GM21390 (cell line): Measurements from ENCODE around the gene NFATC2IP.
"Not testable (repeated sequence)": the region's sequence is repeated elsewhere in the genome, so short reads cannot be mapped to it uniquely, and the experiment has no call there.

Experiments used
- ATAC-seq: cut with Tn5 transposase; IDR thresholded peaks from one replicate; pipeline ENCODE4 v1.9.1; 2021; ENCODE audit not compliant: unreplicated experiment

The NFATC2IP gene

DNA sequence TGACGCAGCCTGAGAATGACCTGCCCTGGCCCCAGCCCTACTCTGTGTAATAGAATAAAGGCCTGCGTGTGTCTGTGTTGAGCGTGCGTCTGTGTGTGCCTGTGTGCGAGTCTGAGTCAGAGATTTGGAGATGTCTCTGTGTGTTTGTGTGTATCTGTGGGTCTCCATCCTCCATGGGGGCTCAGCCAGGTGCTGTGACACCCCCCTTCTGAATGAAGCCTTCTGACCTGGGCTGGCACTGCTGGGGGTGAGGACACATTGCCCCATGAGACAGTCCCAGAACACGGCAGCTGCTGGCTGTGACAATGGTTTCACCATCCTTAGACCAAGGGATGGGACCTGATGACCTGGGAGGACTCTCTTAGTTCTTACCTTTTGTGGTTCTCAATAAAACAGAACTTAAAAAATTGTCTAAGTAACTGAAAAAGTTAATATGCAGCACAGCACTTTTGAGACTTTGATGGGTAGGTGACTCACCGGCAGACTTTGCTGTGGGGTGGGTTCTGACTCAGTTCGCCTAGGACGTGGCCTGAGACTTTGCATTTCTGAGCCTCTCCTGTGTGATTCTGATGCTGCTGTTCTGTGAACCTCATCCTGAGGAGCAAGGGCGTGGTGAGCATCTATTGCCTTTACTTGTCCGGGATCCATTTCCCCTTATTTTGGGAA lies 39.8 kb downstream of the NFATC2IP start:
- ATAC-seq = no peak

GRCh38 chr16:28991687-28992086 lies 41.0 kb downstream of the NFATC2IP start:
- ATAC-seq = no peak

DNA sequence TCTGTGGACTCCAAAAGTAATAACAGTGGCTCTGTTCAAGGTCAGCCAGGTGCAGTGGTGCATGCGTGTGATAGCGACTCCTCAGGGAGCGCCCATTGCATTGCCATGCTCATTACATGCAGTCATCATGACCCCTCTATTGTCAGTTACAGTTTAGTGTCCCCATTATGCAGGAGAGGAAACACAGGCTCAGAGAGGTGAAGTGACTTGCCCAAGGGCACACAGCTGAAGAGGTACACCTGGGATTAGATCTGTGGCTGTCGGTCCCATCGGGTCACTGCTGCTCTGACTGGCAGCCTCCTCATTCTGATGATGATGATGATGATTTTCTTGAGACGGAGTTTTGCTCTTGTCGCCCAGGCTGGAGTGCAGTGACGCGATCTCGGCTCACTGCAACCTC lies 41.8 kb downstream of the NFATC2IP start:
- no peak for ATAC-seq

GRCh38 chr16:28998837-28999236 lies 48.1 kb downstream of the NFATC2IP start:
- no peak for ATAC-seq

- ATAC-seq = no peak
Measured at GRCh38 chr16:28999577-28999976, 48.8 kb downstream of the NFATC2IP start.

DNA sequence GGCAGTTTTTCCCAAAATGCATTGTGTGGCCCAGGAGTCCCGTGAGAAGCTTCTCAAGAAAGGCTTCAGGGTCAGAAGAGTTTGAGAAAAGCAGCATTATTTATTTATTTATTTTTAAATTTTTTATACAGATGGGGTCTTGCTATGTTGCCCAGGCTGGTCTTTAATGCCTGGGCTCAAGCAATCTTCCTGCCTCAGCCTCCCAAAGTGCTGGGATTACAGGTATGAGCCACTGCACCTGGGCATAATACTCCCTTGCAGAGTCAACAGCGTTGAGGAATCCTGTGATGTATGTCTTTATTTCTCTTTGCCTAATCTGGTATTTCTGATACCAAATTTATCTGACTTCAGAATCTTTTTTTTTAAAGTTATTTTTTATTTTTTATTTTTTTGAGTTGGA lies 49.3 kb downstream of the NFATC2IP start:
- ATAC-seq = no peak

DNA sequence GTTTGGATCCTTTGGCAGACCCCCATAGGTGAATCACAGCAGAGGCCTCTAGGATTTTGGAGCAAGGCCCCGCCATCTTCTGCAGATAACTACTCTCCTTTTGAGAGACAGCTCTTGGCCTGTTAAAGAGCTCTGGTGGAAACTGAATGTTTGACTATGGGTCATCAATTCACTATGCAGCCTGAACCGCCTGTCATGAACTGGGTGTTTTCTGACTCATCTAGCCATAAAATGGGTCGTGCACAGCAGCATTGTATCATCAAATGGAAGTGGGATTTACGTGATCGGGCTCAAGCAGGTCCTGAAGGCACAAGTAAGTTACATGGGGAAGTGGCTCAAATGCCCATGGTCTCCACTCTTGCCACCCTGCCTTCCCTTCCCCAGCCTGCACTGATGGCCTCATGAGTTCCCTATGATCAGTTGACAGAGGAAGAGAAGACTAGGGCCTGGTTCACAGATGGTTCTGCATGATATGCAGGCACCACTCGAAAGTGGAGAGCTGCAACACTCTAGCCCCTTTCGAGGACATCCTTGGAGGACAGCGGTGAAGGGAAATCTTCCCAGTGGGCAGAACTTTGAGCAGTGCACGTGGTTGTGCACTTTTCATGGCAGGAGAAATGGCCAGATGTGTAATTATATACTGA lies 53.9 kb downstream of the NFATC2IP start:
- not testable (repeated sequence) for ATAC-seq

- no peak for ATAC-seq
Measured at GRCh38 chr16:29007730-29008593, 57.2 kb downstream of the NFATC2IP start.

DNA sequence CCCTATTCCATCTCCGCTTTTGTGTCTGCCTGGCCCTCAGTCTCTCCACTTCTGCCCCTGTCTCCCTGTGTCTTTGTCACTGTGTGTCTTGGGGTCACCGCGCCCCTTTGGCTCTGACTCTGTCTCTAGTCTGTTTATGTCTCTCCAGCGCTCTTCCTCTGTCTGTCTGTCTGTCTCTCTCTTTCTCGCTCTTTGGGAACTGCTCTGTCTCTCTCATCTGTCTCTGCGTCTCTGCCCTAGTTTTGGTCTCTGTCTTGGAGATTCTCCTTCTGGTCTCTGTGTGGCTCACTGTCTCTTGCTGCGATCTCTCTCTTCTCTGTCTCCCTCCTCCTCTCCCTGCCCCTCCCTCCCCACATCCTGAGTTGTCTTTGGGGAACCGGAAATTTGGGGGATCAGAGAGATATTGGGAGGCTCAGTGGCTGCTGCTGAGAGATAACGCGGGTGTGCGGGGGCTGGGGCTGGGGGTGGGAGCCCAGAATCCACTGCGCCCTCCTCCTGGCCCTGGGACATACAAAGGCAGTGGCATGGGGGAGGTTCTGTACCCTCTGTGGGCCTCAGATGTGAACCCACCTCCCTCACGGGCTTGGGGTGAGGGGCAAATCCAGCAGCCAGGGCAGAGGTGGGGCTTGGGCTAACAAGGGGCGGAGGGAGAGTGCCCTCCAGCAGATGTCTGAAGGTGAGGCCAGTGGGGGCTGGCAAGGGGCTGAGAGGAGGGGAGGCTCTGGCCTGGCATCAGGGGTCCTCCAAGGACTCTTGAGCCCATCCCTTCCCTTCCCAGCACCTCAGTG lies 58.5 kb downstream of the NFATC2IP start:
- ATAC-seq = no peak

- ATAC-seq = no peak
Measured at GRCh38 chr16:29009838-29010166, 59.1 kb downstream of the NFATC2IP start.

DNA sequence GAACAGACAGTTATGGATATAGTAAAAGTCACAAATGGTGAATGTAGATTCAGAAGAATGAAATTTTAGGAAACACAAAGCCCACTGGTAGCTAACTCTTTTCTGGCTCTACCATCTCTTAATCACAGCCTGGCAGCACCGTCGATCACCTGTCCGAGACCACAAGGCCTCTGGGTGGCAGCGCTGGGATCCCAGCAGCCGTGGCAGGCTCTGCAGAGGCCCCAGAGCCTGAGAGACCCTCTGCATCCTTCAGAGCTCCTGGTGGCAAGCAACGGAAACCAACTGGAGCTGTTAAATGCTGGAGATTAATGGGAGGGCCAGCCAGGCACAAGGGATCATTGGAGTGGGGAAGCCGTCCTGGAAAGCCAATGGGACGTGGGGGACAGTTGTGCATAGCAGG lies 60.4 kb downstream of the NFATC2IP start:
- ATAC-seq = no peak

DNA sequence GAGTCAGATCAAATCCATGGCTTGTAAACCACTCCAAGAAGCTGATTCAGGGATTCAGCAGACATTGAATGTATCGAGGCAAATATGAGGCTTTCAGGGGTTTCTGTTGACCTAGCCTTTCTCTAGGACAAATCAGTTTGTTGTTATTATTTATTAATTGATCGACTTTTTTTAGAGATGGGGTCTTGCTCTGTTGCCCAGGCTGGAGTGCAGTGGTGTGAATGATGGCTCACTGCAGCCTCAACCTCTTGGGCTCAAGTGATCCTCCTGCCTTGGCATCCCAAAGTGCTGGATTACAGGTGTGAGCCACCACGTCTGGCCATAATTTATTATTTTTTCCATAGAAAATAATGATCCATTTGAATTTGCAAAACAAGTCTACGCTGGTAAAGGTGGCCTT lies 61.1 kb downstream of the NFATC2IP start:
- ATAC-seq = no peak

DNA sequence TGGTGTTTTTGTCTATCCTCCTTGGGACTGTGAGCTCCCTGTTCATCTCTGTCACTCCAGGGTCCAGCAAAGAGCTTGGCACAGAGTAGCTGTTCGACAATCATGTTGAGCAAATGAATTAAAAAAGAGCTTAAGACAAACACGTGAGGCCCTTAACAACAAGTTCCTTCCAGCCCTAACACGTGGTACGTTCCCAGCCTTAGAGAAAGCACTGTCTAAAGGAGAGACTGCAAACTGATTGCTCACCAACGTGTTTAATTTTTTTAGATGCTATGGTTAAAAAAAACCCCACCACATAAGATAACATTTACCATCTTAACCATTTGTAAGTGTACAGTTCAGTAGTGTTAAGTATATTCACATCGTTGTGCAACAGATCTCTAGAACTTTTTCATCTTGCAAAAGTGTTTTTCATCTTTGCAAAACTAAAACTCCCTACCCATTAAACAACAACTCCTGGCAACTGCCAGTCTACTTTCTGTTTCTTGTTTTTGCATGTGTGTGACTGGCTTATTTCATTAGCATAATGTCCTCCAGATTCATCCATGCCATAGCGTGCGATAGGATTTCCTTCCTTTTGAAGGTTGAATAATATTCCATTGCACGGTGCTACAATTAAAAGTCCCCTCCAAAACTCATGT lies 62.3 kb downstream of the NFATC2IP start:
- no peak for ATAC-seq

- no peak for ATAC-seq
Measured at GRCh38 chr16:29014561-29015069, 63.9 kb downstream of the NFATC2IP start.
